ENCODE data around the gene LRRC4B.

DNA sequence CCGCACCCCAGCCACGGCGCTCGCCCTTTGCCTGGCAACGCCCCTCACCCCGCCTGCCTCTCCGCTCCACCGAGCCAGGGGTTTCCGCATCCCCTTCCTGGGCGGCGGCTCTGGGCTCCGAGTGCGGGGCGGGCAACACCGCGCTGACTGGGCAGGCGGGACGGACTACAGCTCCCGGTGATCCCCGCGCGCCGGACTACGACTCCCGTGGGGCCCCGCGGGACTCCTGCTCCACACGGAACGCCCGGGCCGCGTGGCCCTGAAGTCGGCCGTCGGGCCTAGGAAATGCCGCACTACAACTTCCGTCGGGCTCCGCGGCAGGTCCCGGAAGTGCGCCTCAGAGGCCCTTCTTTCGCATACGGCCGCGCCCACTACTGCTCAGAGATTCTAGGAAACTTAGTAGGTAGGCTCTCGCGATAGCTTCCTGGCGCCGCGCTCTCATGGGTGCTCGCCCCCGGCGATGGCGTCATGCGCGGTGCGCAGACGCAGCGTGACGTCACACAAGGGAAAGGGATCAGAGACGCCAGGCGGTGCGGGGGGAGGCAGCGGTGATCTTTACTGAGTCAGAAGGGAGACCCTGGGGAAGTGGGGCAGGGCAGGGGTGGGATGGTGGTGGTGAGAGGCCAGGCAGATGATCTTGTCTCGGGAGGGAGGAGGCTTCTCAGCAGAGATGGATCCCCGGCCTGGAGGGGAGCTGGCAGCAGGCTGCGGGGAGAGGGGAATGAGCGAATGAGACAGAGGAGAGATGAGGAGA is 57.0 kb downstream of the LRRC4B start, which contains the start of gene JOSD2:
- TF ChIP-seq POLR2A (IDR thresholded peaks at IDR 0.05): no peak
- TF ChIP-seq, protein P1, sequence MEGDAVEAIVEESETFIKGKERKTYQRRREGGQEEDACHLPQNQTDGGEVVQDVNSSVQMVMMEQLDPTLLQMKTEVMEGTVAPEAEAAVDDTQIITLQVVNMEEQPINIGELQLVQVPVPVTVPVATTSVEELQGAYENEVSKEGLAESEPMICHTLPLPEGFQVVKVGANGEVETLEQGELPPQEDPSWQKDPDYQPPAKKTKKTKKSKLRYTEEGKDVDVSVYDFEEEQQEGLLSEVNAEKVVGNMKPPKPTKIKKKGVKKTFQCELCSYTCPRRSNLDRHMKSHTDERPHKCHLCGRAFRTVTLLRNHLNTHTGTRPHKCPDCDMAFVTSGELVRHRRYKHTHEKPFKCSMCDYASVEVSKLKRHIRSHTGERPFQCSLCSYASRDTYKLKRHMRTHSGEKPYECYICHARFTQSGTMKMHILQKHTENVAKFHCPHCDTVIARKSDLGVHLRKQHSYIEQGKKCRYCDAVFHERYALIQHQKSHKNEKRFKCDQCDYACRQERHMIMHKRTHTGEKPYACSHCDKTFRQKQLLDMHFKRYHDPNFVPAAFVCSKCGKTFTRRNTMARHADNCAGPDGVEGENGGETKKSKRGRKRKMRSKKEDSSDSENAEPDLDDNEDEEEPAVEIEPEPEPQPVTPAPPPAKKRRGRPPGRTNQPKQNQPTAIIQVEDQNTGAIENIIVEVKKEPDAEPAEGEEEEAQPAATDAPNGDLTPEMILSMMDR (IDR thresholded peaks at IDR 0.05): no peak

Data from lower leg skin (tissue), 3 donors.